Measurements from ENCODE around the gene SPTBN1. TPM values are rescaled to one million over a fixed set of nuclear protein-coding genes. Genes with fewer than 3 reads are reported as not detected.
A peak's percentile ranks its signal among the peaks of the same experiment; 100 is the strongest.

The SPTBN1 gene
- total RNA-seq, 1 experiment from 2014 or later: 202 TPM

DNA sequence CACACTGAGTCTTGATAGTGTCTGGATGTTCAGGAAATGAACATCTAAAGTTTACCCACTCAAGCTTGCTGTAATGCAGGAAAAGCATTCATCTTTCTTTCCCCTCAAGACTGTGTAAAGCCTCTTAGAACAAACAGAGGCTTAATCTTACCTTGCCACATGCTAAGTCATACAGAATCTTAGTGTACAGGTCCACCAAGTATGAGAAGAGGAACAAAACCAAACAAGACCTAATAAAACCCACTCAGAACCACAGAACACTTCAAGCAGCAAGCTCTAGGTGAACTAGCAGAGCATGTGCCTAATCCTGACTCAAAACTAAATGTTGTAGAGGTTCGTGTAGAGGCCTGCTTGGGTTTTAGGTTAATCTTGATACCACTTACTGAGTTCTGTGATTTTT is 97.6 kb downstream of the SPTBN1 start:
- DNase-seq (ENCODE audit: low spot score): no peak

DNA sequence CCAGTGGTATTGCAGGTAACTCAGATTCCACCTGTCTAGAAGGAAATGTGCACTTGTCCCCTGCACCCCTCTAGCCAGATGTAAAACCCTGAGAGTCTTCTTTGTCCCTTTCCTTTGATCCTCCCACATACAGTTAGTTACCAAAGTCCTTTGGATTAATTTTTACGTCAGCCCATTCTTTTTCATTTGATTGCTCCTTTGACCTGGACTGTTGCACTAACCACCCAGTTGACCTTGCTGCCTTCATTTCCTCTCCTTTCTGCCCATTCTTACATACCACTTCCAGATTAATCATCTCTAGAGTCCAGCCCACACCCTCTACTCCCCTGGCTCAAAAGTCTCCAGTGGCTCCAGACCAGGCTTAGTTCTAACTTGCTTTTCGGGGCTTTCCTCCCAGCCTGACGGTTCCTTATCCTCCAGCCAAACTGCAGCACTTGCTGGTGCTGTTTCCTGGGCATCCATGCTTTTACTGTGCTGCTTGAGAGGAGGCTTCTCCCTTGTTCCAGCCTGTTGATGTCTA is 99.3 kb downstream of the SPTBN1 start:
- DNase-seq (ENCODE audit: low spot score): peak; percentile 74

DNA sequence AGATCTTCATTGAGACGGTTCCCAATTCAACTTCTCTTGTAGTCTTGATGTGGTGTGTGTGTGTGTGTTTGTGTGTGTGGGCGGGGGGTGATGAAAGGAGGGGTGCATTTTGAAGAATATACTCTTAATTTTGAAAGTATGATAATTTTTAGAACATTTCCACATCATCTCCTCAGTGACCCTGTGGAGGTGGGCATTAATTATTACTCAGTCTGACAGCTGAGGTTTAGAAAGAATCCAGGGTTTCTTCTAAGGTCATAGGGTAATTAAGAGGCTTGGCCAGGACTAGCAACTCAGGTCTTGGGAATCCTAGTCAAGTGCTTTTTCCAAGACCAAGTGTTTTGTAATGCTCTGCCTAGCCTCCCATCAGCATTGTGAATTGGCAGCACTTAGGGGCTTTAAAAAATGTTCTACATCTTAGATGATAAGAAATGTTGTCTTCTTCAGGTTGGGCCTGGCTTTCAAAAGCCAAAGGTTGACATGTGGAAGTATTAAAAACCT is 100.5 kb downstream of the SPTBN1 start:
- peak; percentile 91 for DNase-seq (ENCODE audit: low spot score)

GRCh38 chr2:54557211-54557600 is 101.1 kb downstream of the SPTBN1 start:
- DNase-seq (ENCODE audit: low spot score): no peak

- no peak for DNase-seq (ENCODE audit: low spot score)
These were observed 101.6 kb downstream of the SPTBN1 start for GRCh38 chr2:54557601-54558187.

DNA sequence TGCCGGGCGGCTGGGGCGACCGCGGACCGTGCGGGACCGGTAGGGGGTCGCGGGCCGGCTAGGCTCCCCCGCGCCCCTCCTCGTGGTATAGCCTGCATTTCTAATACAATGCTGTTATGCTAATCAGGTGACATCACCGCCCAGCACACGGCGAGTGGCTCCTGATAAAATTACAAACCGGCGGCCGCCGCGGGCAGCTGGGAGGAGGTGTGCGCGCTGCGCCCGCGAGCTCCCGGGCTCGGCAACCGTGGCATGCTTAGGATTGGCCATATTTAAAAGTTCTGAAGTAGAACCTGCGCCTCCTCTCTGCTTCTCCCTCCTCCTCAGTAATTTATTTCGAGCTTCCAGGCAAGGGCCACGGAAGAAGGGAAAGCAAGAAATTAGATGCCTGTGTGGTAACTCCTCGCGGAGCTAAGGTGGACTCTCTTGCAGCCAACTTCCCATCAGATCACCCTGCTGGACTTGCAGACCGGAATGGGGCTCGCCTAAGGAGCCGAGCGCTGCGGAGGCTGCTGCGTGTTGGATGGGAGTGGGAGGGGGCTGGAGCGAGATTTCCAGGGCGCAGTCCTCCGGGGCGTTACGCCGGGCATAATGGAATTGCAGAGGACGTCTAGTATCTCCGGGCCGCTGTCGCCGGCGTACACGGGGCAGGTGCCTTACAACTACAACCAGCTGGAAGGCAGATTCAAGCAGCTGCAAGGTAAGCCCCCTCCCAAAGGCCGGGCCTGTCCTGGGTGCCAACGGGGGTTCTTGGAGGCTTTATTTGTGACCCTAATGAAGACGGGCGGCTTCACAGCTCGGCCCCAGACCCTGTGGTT is 102.3 kb downstream of the SPTBN1 start:
- DNase-seq (ENCODE audit: low spot score): no peak

- DNase-seq (ENCODE audit: low spot score): no peak
These were observed 102.9 kb downstream of the SPTBN1 start for GRCh38 chr2:54559006-54559445.

- DNase-seq (ENCODE audit: low spot score): peak; percentile 83
These were observed 103.5 kb downstream of the SPTBN1 start for GRCh38 chr2:54559593-54560145.

DNA sequence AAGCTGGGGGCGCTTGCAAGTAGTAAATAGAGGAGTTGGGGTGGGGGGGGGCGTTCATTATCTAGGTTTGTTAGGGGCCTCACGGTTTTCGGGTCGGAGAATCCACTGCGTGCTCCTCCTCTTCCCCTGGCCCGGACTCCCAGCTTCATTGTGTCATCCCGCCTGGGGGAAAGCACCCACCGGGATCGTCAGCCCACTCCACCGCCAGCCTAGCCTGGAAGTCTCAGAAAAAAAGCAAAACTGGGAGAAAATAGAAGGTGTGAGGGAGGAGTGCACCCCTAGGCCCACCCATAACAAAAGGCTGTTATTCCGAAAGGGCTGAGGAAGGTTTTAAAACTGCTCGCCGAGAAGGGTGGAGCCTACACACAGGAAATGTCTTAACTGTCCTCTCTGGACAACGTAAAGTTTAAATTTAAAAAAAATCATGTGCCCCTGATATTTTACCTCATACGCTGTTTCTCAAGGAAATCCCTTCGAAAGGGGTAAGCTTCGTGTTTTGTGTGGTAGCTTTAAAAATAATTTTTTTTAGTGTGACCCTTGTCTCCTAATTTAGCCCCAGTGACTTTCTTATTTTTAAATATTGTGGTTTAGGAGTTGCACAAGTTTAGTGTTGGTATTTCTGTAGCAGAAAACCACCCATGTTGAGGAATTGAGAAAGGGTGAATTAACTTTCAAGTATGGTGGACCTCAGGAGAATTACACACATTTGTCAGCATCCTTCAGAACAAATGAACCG is 104.2 kb downstream of the SPTBN1 start:
- DNase-seq (ENCODE audit: low spot score): peak; percentile 86

GRCh38 chr2:54561010-54561409 is 104.9 kb downstream of the SPTBN1 start:
- DNase-seq (ENCODE audit: low spot score): no peak

GRCh38 chr2:54564439-54564838 is 108.3 kb downstream of the SPTBN1 start:
- DNase-seq (ENCODE audit: low spot score): no peak

DNA sequence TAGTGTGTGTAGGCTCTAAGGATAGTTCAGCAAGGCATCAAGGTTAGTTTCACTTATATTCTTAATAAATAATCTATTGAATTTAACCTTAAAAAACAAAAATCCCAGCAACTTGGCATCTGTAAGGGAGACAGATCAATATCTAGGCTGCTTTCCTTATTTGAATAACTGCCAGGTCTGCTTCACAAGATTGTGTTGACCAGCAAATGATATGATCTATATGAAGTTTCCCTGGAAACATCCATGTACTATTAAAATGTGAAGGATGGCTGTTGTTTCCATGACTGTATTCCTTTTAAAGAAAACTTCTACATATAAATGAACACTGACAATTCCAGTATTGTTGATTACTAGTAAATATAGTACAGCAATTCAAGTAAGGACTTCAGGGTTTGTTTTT is 109.4 kb downstream of the SPTBN1 start:
- no peak for DNase-seq (ENCODE audit: low spot score)

GRCh38 chr2:54566896-54567295 is 110.8 kb downstream of the SPTBN1 start:
- DNase-seq (ENCODE audit: low spot score): no peak

GRCh38 chr2:54568876-54569321 is 112.8 kb downstream of the SPTBN1 start:
- DNase-seq (ENCODE audit: low spot score): no peak

DNA sequence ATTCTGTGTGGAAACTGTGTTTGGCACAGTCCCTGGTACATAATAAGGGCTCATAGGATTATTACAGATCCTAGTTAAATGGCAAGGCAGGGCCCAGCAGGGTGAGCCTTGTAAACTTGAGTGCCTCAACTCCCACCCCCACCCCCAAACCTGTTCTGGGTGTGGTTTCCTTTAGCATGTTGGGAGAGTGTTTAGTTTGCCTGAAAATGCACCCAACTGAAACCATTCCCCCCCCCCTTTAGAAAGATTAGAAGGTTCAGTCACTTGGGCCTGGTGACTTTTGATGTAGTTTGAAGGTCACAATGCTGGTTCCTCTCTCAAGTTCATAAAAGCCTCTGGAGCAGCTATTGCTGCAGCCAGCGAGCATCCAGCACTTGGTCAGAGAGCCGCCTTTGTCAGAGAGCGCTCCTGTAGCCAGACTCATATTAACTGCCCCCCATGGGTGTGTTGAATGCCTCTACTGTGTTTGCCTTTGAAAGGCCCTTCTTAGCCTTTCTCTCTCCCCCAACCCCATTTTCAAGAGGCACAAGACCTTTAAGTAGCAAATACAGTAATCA is 113.7 kb downstream of the SPTBN1 start:
- DNase-seq (ENCODE audit: low spot score): no peak

GRCh38 chr2:54570321-54570855 is 114.3 kb downstream of the SPTBN1 start:
- DNase-seq (ENCODE audit: low spot score): no peak

GRCh38 chr2:54570925-54571694 is 115.0 kb downstream of the SPTBN1 start:
- peak; percentile 96 for DNase-seq (ENCODE audit: low spot score)

DNA sequence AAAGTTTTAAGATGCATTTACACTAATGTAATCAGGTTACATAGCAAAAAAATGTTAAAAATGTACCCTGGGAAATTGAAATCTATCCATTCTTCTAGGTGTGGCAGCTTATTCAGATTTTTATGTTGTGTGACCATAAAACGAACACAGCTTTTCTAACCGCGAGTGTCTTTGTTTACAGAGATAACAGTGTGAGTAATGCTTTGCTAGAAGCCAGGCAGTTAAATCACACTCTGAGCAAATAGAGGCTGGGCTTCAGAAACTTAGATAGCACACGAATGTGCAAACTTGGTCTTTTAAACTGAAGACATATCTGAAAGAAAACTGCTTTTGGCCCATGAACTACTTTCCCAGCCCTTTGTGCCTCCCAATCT is 116.1 kb downstream of the SPTBN1 start:
- DNase-seq (ENCODE audit: low spot score): peak; percentile 97

DNA sequence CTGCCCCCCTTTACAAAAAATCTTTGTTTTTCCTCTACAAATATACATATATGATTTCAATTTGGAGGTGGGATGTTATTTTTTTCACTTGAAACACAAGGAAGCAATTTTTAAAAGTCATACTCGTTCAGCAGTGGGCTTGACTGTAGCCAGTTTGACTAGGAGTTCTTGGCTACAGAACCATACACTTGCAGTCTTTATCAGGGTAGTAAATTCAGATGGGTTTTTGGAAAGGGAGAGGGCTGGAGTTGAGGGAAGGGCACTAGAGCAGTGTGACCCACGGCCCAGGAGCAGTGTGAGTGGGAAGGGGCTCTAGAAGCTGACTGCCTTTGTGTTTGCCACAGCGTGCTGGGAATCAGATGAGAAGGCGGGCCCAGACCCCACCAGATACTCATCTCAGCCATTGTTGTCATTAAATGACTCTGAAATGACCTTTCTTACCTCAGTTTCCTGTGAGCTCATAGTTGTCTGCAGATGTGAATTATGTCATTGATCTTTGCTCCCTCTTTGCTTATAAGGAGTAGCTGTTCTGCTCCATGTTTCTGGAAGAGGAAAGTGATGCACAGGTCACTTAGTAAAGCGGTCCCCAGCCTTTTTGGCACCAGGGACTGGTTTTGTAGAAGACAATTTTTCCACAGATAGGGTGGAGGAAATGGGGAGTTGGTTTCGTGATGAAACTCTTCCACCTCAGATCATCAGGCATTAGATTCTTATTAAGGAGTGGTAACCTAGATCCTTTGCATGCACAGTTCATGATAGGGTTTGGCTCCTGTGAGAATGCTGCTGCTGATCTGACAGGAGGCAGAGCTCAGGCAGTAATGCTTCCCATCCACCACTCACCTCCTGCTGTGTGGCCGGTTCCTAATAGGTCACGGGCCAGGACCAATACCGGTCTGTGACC is 116.8 kb downstream of the SPTBN1 start:
- DNase-seq (ENCODE audit: low spot score): peak; percentile 84
